Measurements from ENCODE around the gene PPP1R13B.
A peak's percentile ranks its signal among the peaks of the same experiment; 100 is the strongest.
"Not testable (repeated sequence)": the region's sequence is repeated elsewhere in the genome, so short reads cannot be mapped to it uniquely, and the experiment has no call there.

PPP1R13B gene

DNA sequence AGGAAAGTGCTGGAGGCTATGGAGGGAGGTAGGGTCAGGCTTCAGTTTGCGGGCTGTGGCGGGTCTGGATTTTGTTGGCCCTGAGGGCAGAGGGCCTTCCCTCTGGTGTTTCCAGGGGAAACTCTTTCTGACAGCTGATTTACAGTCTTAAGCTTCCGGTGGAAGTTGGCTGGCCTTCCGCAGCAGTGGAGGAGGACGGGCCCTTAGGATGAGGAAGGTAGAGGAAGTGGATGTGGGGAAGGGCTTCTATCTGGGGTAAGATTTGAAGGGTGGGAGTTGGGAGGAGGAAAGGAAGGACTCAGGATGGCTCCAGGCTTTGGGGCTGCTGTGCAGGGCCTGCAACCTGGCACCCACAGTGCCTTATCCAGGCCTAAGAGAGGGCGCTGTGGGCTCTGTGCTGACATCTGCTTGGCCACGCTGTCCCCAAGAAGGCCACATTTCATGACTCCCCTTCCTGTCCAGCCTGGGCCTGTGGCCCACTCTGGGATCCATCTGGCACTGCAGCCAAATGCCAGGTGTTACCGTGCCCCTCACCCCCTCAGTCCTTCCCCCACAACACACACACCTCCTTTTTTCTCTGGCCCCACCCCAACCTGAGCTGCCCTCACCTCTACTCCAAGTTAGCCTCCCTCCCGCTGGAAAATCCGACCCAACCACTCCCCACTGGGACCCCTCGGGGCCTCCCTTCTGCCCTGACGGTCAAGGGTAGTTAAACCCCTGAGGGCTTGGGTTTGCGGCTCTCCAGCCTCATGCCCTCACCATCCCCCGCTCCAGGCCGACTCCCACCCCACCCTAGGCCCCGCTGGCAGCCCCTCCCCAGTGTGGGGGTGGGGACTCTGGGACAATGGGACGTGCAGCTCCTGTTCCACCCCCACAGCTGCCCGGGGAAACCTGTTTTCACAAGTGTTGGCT lies 7.7 kb upstream of the PPP1R13B start:
- Mint-ChIP-seq H3K4me1 (peaks cover 7% of the 10 kb centered on the region), H3K36me3 (no peaks in the 10 kb centered on the region), H3K9me3 (no peaks in the 10 kb centered on the region), H3K27me3 (no peaks in the 10 kb centered on the region), H3K4me3 (no peak overlapping the region), H3K27ac (no peak overlapping the region)

- no peaks in the 10 kb centered on the region for H3K9me3 Mint-ChIP-seq
- H3K36me3 Mint-ChIP-seq: no peaks in the 10 kb centered on the region
- H3K4me1 Mint-ChIP-seq: peaks cover 7% of the 10 kb centered on the region
- H3K4me3 Mint-ChIP-seq: no peak overlapping the region
- no peaks in the 10 kb centered on the region for H3K27me3 Mint-ChIP-seq
- H3K27ac Mint-ChIP-seq: peak overlapping the region; percentile 33
Measured at GRCh38 chr14:103854017-103854808, 6.8 kb upstream of the PPP1R13B start.

GRCh38 chr14:103849151-103849886 lies 1.9 kb upstream of the PPP1R13B start:
- H3K36me3 Mint-ChIP-seq: no peaks in the 10 kb centered on the region
- H3K4me3 Mint-ChIP-seq: peak overlapping the region; percentile 80
- H3K27me3 Mint-ChIP-seq: no peaks in the 10 kb centered on the region
- H3K27ac Mint-ChIP-seq: no peak overlapping the region
- H3K9me3 Mint-ChIP-seq: no peaks in the 10 kb centered on the region
- H3K4me1 Mint-ChIP-seq: peaks cover 14% of the 10 kb centered on the region

GRCh38 chr14:103848175-103849077 lies 1.1 kb upstream of the PPP1R13B start:
- peak overlapping the region; percentile 80 for H3K4me3 Mint-ChIP-seq
- H3K27me3 Mint-ChIP-seq: no peaks in the 10 kb centered on the region
- peaks cover 14% of the 10 kb centered on the region for H3K4me1 Mint-ChIP-seq
- H3K27ac Mint-ChIP-seq: no peak overlapping the region
- no peaks in the 10 kb centered on the region for H3K9me3 Mint-ChIP-seq
- H3K36me3 Mint-ChIP-seq: peaks cover under 1% of the 10 kb centered on the region

DNA sequence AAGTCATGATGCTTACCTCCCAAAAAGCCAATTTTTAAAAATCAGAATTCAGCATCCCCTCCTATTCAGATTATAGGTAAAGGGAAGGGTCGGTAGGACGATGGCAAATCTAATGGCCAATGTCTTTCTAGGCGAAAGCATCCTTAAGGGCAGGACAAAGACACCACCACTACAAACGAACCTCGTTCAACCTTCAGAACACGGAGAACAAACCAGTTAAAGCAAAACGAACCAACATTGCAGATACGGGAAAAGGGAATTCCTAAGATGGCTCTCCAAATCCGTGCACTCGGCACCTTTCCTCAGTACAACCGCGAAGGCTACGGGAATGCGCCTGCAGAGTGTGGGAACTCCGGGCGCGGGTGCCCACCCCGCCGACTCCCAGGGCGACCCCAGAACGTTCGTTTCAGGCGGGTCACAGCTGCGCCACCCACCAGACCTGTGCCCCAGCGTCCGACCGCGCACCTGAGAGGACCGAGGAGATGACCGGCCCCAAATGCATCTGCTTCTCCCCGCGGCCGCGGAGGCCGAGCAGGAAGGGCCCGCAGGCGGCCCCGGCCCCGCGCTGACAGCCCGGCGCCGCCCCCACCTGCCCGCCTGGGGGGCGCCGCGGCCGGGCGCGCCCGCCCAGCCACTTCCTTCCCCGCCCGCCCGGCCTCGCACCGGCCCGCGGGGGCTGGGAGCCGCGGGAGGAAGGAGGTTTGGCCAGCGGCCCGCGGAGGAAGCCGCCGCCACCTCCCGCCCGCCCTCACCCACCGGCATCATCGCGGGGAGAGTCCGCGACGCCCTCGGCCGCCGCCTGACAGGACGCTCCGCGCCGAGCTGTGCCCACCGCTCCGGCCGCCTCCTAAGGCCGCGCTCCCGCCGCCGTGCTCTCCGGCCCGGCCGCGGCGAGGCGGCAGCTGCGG lies 578 bp downstream of the PPP1R13B start:
- Mint-ChIP-seq H3K4me3 (peak overlapping the region; percentile 87), H3K27ac (peak overlapping the region; percentile 68)

DNA sequence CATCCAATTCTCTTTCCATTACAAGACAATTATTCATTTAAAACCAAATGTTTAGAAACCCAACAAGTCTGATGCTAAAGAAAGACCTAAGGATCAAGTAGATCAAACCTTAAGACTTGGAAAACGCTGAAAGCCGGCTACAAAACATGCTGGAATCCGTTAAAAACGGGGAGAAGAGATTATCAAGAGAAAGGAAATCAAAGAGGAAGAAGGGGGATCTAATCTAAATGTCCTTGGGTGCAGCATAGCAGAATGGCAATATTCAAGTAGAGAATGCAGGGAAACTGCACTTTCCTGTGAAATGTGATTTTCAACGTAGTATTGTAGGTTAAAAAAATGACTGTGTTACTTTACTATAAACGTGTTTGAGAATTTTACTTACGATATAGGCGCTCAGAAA lies 1.3 kb downstream of the PPP1R13B start:
- Mint-ChIP-seq H3K27ac (peak overlapping the region; percentile 68), H3K9me3 (no peaks in the 10 kb centered on the region)

More for the DNA sequence above, 578 bp downstream of the PPP1R13B start:
- Mint-ChIP-seq H3K4me1 (peaks cover 18% of the 10 kb centered on the region), H3K27me3 (no peaks in the 10 kb centered on the region), H3K9me3 (no peaks in the 10 kb centered on the region), H3K36me3 (peaks cover 3% of the 10 kb centered on the region)

DNA sequence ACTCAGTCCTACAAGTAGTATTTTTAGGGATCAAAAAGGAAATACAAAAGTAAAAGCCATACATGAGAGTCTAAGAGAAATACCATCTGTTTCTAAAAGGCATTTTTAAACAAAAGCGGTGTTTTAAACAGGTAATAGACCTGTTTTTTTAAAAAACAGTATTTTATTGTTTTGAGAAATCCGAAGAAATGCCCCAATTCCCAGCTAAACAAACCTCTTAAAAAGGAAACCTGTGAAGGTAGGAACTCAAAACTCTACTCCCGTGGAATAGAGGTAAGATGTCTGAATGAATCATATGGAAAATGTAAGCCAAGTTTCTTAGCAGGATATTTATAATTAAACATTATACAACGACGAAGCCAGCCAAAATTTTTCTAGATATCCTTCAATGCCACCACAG lies 2.0 kb downstream of the PPP1R13B start:
- H3K36me3 Mint-ChIP-seq: peaks cover 3% of the 10 kb centered on the region
- no peak overlapping the region for H3K4me3 Mint-ChIP-seq
- H3K27ac Mint-ChIP-seq: no peak overlapping the region
- H3K27me3 Mint-ChIP-seq: no peaks in the 10 kb centered on the region
- H3K4me1 Mint-ChIP-seq: peaks cover 18% of the 10 kb centered on the region
- H3K9me3 Mint-ChIP-seq: no peaks in the 10 kb centered on the region

More for the DNA sequence above, 1.3 kb downstream of the PPP1R13B start:
- Mint-ChIP-seq H3K27me3 (no peaks in the 10 kb centered on the region), H3K4me3 (peak overlapping the region; percentile 87), H3K4me1 (peaks cover 18% of the 10 kb centered on the region), H3K36me3 (peaks cover 3% of the 10 kb centered on the region)

DNA sequence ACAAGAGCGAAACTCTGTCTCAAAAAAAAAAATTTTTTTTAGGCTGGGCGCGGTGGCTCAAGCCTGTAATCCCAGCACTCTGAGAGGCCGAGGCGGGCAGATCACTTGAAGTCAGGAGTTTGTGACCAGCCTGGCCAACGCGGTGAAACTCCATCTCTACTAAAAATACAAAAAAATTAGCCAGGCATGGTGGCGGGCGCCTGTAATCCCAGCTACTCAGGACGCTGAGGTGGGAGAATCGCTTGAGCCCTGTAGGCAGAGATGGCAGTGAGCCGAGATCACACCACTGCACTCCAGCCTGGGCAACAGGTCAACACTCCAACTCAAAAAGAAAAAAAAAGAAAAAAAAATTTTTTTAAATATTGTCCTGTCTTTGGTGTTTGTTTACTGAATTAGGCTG lies 6.1 kb downstream of the PPP1R13B start:
- not testable (repeated sequence) for H3K36me3 Mint-ChIP-seq, H3K27me3 Mint-ChIP-seq, H3K4me3 Mint-ChIP-seq, H3K27ac Mint-ChIP-seq, H3K9me3 Mint-ChIP-seq
- H3K4me1 Mint-ChIP-seq: peaks cover 30% of the 10 kb centered on the region

DNA sequence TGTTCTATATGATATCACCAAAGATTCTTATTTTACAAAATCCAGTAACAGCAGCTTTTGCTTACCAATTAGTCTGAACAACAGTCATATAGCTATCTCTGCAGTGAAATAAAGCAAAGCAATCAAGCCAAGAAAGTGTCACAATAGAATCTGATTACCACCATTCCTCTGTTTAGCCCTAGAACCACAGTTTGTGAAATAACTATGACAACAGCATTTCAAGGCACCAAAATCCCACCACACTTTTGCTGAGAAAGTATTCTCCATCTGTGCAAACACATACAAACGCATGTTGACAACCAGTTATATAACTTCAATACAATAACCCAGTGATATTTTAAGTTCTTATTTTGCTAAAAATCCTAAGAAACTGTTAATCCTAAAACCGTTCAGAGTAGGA lies 7.4 kb downstream of the PPP1R13B start:
- peaks cover 4% of the 10 kb centered on the region for H3K36me3 Mint-ChIP-seq
- no peaks in the 10 kb centered on the region for H3K27me3 Mint-ChIP-seq
- H3K4me1 Mint-ChIP-seq: peaks cover 20% of the 10 kb centered on the region
- no peaks in the 10 kb centered on the region for H3K9me3 Mint-ChIP-seq
- H3K27ac Mint-ChIP-seq: no peak overlapping the region
- no peak overlapping the region for H3K4me3 Mint-ChIP-seq

GRCh38 chr14:103839579-103839978 lies 7.8 kb downstream of the PPP1R13B start:
- Mint-ChIP-seq H3K27me3 (no peaks in the 10 kb centered on the region), H3K27ac (no peak overlapping the region), H3K9me3 (no peaks in the 10 kb centered on the region), H3K4me1 (peaks cover 20% of the 10 kb centered on the region), H3K4me3 (no peak overlapping the region), H3K36me3 (peaks cover 4% of the 10 kb centered on the region)

DNA sequence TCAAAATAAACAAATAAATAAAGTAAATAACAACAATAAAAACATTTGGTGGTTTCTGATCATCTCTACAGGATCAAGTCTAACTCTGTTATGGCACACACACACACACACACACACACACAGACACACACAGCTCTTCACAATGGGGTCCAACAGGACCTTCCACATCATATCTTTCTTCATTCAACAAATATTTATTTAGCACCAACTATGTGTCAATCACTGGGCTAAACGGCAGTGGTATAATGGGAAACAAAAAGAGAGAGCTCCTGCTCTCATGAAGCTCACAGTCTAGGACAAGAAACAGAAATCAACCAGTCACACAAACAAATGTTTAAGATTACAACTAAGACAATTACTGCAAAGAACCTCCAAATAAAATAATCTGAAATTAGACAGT lies 9.3 kb downstream of the PPP1R13B start:
- no peak overlapping the region for H3K27ac Mint-ChIP-seq

DNA sequence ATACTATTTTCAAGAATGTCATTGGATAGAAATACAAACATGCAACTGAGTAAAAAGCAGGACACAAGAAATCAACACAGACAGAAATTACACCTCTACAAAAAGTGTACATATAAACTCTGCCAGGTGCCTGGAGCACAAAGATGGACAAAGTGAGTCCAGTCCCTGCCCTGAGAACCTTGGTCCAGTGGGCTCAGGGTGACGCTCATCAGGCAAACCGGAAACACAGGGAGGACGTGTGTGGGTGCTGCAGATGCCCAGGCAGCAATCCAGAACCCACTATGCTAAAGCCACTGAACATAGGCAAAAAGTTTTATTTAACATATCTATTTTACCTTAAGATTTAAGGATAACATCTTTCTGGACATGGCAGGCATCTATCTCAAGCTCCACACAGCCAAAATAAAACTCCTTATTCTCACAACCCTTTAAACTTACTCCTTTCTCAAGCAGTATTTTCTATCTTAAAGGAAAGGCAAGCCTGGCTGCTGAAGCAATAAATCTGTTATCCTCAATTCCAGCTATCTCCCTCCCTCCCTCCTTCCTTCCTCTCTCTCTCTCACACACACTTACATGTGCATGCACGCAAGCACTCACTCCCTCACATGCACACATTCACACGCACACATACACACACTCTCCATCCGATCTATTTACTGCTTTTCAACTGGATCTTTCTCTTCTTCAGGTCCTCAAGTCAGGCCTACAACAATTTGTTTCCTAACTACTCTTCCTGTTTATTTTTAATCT lies 10.2 kb downstream of the PPP1R13B start:
- no peak overlapping the region for H3K27ac Mint-ChIP-seq
- peaks cover 3% of the 10 kb centered on the region for H3K36me3 Mint-ChIP-seq
- peaks cover 23% of the 10 kb centered on the region for H3K4me1 Mint-ChIP-seq
- H3K4me3 Mint-ChIP-seq: no peak overlapping the region
- H3K9me3 Mint-ChIP-seq: no peaks in the 10 kb centered on the region
- no peaks in the 10 kb centered on the region for H3K27me3 Mint-ChIP-seq

More for the DNA sequence above, 9.3 kb downstream of the PPP1R13B start:
- H3K36me3 Mint-ChIP-seq: peaks cover 3% of the 10 kb centered on the region
- H3K9me3 Mint-ChIP-seq: no peaks in the 10 kb centered on the region
- H3K4me1 Mint-ChIP-seq: peaks cover 21% of the 10 kb centered on the region
- H3K27me3 Mint-ChIP-seq: no peaks in the 10 kb centered on the region
- H3K4me3 Mint-ChIP-seq: no peak overlapping the region

GRCh38 chr14:103834956-103835355 lies 12.4 kb downstream of the PPP1R13B start:
- Mint-ChIP-seq H3K27ac (no peak overlapping the region), H3K4me3 (no peak overlapping the region), H3K4me1 (peaks cover 24% of the 10 kb centered on the region), H3K36me3 (peaks cover 3% of the 10 kb centered on the region), H3K9me3 (no peaks in the 10 kb centered on the region), H3K27me3 (no peaks in the 10 kb centered on the region)
